ENCODE measurements around the gene EFHC1.
A peak's percentile ranks its signal among the peaks of the same experiment; 100 is the strongest.

Gene EFHC1

DNA sequence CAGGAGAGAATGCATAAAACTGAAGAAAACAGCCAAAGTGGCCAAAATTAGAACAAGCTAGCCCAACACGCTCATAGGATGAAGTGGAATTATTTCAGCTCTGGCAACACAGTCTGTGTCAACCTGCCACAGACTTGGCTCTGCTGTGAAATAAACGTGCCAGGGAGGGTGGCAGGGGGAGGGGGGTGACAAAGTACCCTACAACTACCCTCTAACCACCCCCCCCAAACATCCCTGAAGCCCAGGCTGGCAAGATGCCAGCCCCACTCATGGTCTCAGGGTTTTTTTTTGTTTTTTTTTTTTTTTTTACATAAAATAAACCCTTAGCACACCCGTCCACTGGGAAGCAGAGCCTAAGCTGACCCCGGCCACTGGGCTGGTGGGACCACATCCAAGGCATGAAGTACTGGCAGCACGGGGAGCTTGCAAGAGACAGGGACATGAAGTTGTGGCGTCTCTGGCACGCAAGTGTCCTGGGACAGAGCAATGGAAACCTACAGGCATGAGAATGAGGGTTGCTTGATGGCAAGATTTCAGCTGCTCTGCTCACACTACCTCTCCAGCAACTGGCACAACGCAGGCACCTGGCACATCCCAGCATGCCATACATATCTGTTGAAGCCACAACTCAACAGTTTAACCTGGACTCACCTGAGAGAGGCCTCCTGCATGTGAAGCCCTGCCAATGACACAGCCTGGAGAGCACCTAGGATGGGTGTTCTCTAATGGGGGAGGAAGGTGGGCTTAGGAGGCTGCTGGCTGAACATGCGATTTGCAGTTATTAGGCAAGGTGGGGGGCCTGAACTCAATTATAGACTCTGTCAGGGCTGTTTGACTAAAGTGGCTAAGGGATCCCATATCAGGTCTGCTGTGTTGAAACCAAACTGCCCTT is 80.3 kb downstream of the EFHC1 start:
- Histone ChIP-seq H3K4me3 (ENCODE audit: low read length, poor library complexity, severe bottlenecking) (no peak overlapping the region), H3K4me2 (ENCODE audit: low read depth, low read length, poor library complexity, severe bottlenecking) (no peak overlapping the region), H2AFZ (ENCODE audit: low read length) (no peak overlapping the region), H3F3A (ENCODE audit: low read depth) (no peaks in the 10 kb centered on the region), H3K9me2 (replicated peaks; ENCODE audit: low read depth, low read length) (no peaks in the 10 kb centered on the region), H3K9me3 (ENCODE audit: insufficient read depth, low read depth, low read length) (no peaks in the 10 kb centered on the region), H3K27me3 (ENCODE audit: insufficient read depth, low read length, poor library complexity, severe bottlenecking) (no peaks in the 10 kb centered on the region), H3K4me1 (ENCODE audit: insufficient read depth, low read length, poor library complexity, severe bottlenecking) (peaks cover 14% of the 10 kb centered on the region), H3K36me3 (ENCODE audit: insufficient read depth, low read length) (peaks cover 46% of the 10 kb centered on the region; the same call in 1 of the 2 replicates), H3K9ac (ENCODE audit: low read depth, low read length, poor library complexity, severe bottlenecking) (no peak overlapping the region), H4K20me1 (ENCODE audit: insufficient read depth, low read length, poor library complexity, severe bottlenecking) (no peaks in the 10 kb centered on the region), H3K79me2 (ENCODE audit: insufficient read depth, low read length) (no peaks in the 10 kb centered on the region)
- TF ChIP-seq, protein P1, sequence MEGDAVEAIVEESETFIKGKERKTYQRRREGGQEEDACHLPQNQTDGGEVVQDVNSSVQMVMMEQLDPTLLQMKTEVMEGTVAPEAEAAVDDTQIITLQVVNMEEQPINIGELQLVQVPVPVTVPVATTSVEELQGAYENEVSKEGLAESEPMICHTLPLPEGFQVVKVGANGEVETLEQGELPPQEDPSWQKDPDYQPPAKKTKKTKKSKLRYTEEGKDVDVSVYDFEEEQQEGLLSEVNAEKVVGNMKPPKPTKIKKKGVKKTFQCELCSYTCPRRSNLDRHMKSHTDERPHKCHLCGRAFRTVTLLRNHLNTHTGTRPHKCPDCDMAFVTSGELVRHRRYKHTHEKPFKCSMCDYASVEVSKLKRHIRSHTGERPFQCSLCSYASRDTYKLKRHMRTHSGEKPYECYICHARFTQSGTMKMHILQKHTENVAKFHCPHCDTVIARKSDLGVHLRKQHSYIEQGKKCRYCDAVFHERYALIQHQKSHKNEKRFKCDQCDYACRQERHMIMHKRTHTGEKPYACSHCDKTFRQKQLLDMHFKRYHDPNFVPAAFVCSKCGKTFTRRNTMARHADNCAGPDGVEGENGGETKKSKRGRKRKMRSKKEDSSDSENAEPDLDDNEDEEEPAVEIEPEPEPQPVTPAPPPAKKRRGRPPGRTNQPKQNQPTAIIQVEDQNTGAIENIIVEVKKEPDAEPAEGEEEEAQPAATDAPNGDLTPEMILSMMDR (conservative IDR thresholded peaks at IDR 0.05; ENCODE audit: low read length): no peak
- TF ChIP-seq EZH2phosphoT487 (IDR thresholded peaks at IDR 0.05; ENCODE audit: borderline replicate concordance): no peak

DNA sequence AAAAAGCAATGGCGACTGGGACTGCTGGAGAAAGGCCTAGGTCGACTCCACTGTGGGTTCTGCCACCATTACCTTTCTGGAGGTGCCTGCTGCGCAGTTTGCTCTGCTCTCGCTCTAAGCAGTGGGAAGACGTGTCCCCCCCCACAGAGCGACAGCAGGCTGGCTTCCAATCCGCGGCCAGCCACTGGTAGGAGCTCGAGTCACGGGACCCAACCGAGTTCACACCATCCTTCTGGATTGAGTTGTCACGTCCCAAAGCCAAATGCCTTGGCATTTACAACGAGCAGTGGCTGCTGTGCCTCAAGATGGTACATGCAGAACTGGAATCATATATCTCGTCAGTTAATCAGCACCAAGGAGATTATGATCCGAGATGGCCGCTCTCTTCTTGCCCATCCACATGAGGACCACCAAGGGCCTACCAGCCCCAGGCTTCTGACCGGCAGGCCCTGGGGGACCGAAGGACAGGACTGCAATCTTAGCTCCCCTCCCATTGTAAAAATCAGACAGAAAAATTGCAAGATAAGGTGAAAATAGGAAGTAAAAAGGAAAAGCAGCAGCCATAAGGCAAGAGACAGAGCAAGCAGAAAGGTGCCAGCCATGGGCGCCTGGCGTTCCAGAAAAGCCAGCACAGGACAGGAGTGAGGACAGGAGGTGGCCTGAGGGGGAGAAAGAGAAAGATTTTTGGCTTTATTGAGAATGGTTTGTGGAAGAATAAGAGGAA is 82.3 kb downstream of the EFHC1 start:
- H3K9me3 ChIP-seq (ENCODE audit: insufficient read depth, low read depth, low read length): no peaks in the 10 kb centered on the region
- H3K4me3 ChIP-seq (ENCODE audit: low read length, poor library complexity, severe bottlenecking): no peak overlapping the region
- H3K4me1 ChIP-seq (ENCODE audit: insufficient read depth, low read length, poor library complexity, severe bottlenecking): no peaks in the 10 kb centered on the region
- H4K20me1 ChIP-seq (ENCODE audit: insufficient read depth, low read length, poor library complexity, severe bottlenecking): no peaks in the 10 kb centered on the region
- no peak overlapping the region for H3K9ac ChIP-seq (ENCODE audit: low read depth, low read length, poor library complexity, severe bottlenecking)
- H3K36me3 ChIP-seq (ENCODE audit: insufficient read depth, low read length): peaks cover 65% of the 10 kb centered on the region; the same call in 1 of the 2 replicates
- no peak overlapping the region for H2AFZ ChIP-seq (ENCODE audit: low read length)
- H3K79me2 ChIP-seq (ENCODE audit: insufficient read depth, low read length): no peaks in the 10 kb centered on the region
- H3F3A ChIP-seq (ENCODE audit: low read depth): no peaks in the 10 kb centered on the region
- TF ChIP-seq, protein P1 (conservative IDR thresholded peaks at IDR 0.05; ENCODE audit: low read length): no peak
- no peak for TF ChIP-seq EZH2phosphoT487 (IDR thresholded peaks at IDR 0.05; ENCODE audit: borderline replicate concordance)
- H3K27me3 ChIP-seq (ENCODE audit: insufficient read depth, low read length, poor library complexity, severe bottlenecking): no peaks in the 10 kb centered on the region
- no peak overlapping the region for H3K4me2 ChIP-seq (ENCODE audit: low read depth, low read length, poor library complexity, severe bottlenecking)
- no peaks in the 10 kb centered on the region for H3K9me2 ChIP-seq (replicated peaks; ENCODE audit: low read depth, low read length)

DNA sequence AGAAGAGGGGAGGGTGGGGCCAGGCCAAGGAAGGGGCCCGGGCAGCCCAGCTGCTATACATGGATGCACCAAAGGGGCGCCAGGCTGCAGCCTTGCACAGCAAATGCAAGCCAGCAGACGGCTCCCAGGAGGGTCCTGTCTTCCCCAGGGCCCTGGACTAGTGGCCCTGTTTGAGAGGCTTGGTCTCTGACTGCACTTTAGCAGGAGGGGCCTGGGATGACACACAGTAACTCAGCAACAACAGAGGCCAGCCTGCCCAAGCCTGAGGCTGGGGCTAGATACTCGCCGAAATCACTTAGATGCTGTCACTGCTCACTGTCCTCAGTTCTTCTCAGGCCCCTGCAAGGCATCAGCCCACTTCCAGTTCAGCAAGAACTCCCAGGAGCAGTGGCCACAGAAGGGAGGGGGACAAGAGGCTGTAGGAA is 83.2 kb downstream of the EFHC1 start:
- Histone ChIP-seq H3K4me2 (ENCODE audit: low read depth, low read length, poor library complexity, severe bottlenecking) (no peak overlapping the region), H3K4me1 (ENCODE audit: insufficient read depth, low read length, poor library complexity, severe bottlenecking) (no peaks in the 10 kb centered on the region), H3K9me2 (replicated peaks; ENCODE audit: low read depth, low read length) (no peaks in the 10 kb centered on the region), H3K36me3 (ENCODE audit: insufficient read depth, low read length) (peaks cover 74% of the 10 kb centered on the region; the same call in 1 of the 2 replicates), H3K9me3 (ENCODE audit: insufficient read depth, low read depth, low read length) (no peaks in the 10 kb centered on the region), H4K20me1 (ENCODE audit: insufficient read depth, low read length, poor library complexity, severe bottlenecking) (no peaks in the 10 kb centered on the region), H3K79me2 (ENCODE audit: insufficient read depth, low read length) (no peaks in the 10 kb centered on the region), H3K4me3 (ENCODE audit: low read length, poor library complexity, severe bottlenecking) (no peak overlapping the region), H3K27me3 (ENCODE audit: insufficient read depth, low read length, poor library complexity, severe bottlenecking) (no peaks in the 10 kb centered on the region), H3F3A (ENCODE audit: low read depth) (no peaks in the 10 kb centered on the region), H2AFZ (ENCODE audit: low read length) (no peak overlapping the region), H3K9ac (ENCODE audit: low read depth, low read length, poor library complexity, severe bottlenecking) (no peak overlapping the region)
- TF ChIP-seq, protein P1 (conservative IDR thresholded peaks at IDR 0.05; ENCODE audit: low read length): 0 out of 2 replicates have a peak, but pooled peaks have one; percentile 17
- TF ChIP-seq EZH2phosphoT487 (IDR thresholded peaks at IDR 0.05; ENCODE audit: borderline replicate concordance): no peak

Data from Loucy (cell line).